Measurements from ENCODE around the gene MLH1.

DNA sequence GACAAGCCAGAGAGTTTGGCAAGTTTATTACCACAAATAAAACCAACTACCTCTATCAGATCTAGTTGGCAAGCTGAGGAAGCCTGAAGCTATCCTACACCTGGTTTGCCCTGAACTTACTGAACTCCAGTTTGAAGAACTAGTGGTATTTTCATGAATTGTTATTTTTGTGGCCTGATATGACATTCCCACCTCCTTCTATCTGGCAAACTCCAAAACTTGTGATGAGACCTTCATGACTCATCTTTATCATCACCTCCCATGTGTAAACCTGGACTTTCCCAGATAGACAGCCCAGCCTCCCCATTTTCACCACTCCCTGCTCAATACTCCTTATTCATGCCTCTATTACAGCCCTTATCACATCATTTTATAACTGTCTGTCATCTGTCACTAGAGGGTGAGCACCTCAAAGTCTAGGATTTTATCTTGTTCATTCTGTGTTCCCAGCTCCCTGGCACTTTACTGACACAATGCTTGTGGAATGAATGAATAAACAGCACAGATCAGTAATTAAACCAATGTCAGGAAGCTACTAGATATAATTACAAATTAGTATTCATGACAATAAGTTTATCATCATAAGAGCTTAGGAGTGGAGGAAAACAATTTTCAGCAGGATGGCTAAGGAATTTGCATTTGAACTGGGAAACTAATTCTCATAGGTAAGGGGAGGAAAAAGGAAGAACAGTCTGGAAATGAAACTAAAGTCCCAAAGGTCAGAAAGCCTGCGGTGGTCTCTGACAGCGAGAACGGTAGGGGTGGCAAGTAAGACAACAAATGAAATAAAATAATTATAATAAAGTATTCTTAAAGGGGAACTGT, 35.2 kb upstream of the MLH1 start:
- TF ChIP-seq, protein P1, sequence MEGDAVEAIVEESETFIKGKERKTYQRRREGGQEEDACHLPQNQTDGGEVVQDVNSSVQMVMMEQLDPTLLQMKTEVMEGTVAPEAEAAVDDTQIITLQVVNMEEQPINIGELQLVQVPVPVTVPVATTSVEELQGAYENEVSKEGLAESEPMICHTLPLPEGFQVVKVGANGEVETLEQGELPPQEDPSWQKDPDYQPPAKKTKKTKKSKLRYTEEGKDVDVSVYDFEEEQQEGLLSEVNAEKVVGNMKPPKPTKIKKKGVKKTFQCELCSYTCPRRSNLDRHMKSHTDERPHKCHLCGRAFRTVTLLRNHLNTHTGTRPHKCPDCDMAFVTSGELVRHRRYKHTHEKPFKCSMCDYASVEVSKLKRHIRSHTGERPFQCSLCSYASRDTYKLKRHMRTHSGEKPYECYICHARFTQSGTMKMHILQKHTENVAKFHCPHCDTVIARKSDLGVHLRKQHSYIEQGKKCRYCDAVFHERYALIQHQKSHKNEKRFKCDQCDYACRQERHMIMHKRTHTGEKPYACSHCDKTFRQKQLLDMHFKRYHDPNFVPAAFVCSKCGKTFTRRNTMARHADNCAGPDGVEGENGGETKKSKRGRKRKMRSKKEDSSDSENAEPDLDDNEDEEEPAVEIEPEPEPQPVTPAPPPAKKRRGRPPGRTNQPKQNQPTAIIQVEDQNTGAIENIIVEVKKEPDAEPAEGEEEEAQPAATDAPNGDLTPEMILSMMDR (IDR thresholded peaks at IDR 0.05 in 4 of 5, conservative IDR thresholded peaks at IDR 0.05 in 1 of 5): no peak
- TF ChIP-seq POLR2A (IDR thresholded peaks at IDR 0.05): no peak

Data from gastrocnemius medialis (tissue), 4 donors.